Left renal cortex interstitium (tissue), 4 donors: ENCODE measurements around the gene NFATC2. TPM values are rescaled to one million over a fixed set of nuclear protein-coding genes. Genes with fewer than 3 reads are reported as not detected.
A peak's percentile ranks its signal among the peaks of the same experiment; 100 is the strongest.

ENCODE experiments used
- DNase-seq, 4 donors: peaks; one replicate each; pipeline ENCODE4 v3.0.0-alpha.2; 2013; ENCODE audit warnings: low read depth in 4 of 4, low spot score in 2 of 4, missing footprints in 1 of 4
- polyA plus RNA-seq, 4 donors: library from polyadenylated mRNA; unstranded; fragments of 120-200 nt; gene quantifications; one replicate each; pipeline ENCODE4 v1.2.1, GENCODE V29; 2013; ENCODE audit not compliant: insufficient read length in 4 of 4

The NFATC2 gene
- polyA plus RNA-seq, 4 donors, result 1.4 to 2.2 (median 2.0) TPM

- DNase-seq, result no peak
Observed at GRCh38 chr20:51383891-51384510, 158.5 kb downstream of the NFATC2 start.

- DNase-seq, result no peak
Observed at GRCh38 chr20:51382986-51383821, 159.3 kb downstream of the NFATC2 start.

GRCh38 chr20:51382111-51382985 lies 160.2 kb downstream of the NFATC2 start:
- DNase-seq, result no peak

GRCh38 chr20:51381557-51381956 lies 161.0 kb downstream of the NFATC2 start:
- no peak for DNase-seq

- DNase-seq, result no peak
Observed at GRCh38 chr20:51380401-51381385, 161.8 kb downstream of the NFATC2 start.

- DNase-seq, result no peak
Observed at GRCh38 chr20:51379601-51380341, 162.7 kb downstream of the NFATC2 start.

- no peak for DNase-seq
Observed at GRCh38 chr20:51378171-51378928, 164.2 kb downstream of the NFATC2 start.

- no peak for DNase-seq
Observed at GRCh38 chr20:51377132-51377531, 165.4 kb downstream of the NFATC2 start.

GRCh38 chr20:51376111-51376510 lies 166.4 kb downstream of the NFATC2 start:
- no peak for DNase-seq

GRCh38 chr20:51375561-51375960 lies 167.0 kb downstream of the NFATC2 start:
- no peak for DNase-seq

GRCh38 chr20:51374961-51375360 lies 167.6 kb downstream of the NFATC2 start:
- DNase-seq, result no peak

GRCh38 chr20:51374456-51374830 lies 168.1 kb downstream of the NFATC2 start:
- DNase-seq, result no peak

GRCh38 chr20:51373713-51374455 lies 168.6 kb downstream of the NFATC2 start:
- no peak for DNase-seq

- DNase-seq, result no peak
Observed at GRCh38 chr20:51372966-51373365, 169.6 kb downstream of the NFATC2 start.

- peak in 3 of 4 donors; percentile 30 to 49 (median 37) for DNase-seq
Observed at GRCh38 chr20:51372176-51372803, 170.2 kb downstream of the NFATC2 start.

GRCh38 chr20:51371720-51372119 lies 170.8 kb downstream of the NFATC2 start:
- DNase-seq, result no peak

- DNase-seq, result no peak
Observed at GRCh38 chr20:51369503-51369902, 173.0 kb downstream of the NFATC2 start.
